DND-41 (cell line): ENCODE measurements around the gene RELL2.

Source experiments
- EZH2 ChIP-seq: IDR thresholded peaks from 3 replicates; pipeline ENCODE4 v1.6.1; 2012; ENCODE audit warnings: borderline replicate concordance, low read depth, mild to moderate bottlenecking, moderate library complexity, low read length, inconsistent platforms; ENCODE audit not compliant: severe bottlenecking
- TF ChIP-seq, protein P1 (sequence below): IDR thresholded peaks from 2 replicates; pipeline ENCODE4 v1.5.1; 2012; ENCODE audit warnings: borderline replicate concordance, low read length, moderate library complexity, mild to moderate bottlenecking; ENCODE audit not compliant: poor library complexity, severe bottlenecking; ENCODE audit errors: extremely low read depth

DNA sequence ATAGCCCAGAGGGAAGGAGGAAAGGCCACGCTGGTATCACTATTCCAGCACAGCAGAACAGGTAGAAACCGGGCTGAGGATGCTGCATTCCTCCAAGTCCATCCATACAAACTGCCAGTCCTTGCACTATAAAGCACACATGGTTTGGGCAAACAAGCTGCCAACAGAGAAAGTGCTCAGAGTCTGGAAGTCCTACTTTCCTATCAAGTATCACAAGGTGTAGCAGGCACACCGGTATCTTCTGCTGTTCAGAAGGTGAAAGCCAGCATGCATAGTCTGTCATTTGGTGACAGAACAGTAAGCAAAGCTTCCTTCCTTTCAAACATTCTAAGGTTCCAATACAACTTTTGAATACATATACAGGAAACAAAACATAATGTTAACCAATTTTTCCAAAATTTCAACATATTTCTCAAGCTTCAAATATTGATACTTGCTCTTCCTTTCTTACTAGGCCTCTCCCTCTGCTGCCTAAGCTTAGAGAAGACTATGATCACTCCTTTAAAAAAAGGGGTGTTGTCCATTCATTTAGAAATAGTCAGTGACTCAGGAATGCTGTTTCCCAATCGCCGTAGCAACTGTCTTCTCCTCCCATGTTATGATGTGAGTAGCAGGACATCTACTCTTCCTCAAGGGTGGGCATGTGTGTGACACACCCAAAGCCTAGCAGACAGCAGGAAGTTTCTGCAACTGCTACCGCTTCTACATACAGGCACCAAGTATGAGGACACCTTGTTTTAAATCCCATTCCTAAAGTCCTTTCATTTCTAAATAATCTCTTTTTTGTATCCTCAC, 32.7 kb upstream of the RELL2 start:
- TF ChIP-seq, protein P1, sequence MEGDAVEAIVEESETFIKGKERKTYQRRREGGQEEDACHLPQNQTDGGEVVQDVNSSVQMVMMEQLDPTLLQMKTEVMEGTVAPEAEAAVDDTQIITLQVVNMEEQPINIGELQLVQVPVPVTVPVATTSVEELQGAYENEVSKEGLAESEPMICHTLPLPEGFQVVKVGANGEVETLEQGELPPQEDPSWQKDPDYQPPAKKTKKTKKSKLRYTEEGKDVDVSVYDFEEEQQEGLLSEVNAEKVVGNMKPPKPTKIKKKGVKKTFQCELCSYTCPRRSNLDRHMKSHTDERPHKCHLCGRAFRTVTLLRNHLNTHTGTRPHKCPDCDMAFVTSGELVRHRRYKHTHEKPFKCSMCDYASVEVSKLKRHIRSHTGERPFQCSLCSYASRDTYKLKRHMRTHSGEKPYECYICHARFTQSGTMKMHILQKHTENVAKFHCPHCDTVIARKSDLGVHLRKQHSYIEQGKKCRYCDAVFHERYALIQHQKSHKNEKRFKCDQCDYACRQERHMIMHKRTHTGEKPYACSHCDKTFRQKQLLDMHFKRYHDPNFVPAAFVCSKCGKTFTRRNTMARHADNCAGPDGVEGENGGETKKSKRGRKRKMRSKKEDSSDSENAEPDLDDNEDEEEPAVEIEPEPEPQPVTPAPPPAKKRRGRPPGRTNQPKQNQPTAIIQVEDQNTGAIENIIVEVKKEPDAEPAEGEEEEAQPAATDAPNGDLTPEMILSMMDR = no peak
- TF ChIP-seq EZH2 = no peak
